ENCODE data around the gene TIMM29. TPM values are rescaled to one million over a fixed set of nuclear protein-coding genes. Genes with fewer than 3 reads are reported as not detected.

TIMM29 gene
- total RNA-seq, 1 experiment from 2014 or later = 34.7 TPM

- peak; percentile 46 for DNase-seq (ENCODE audit: low read depth)
Observed at GRCh38 chr19:10911579-10912363, 16.8 kb upstream of the TIMM29 start.

- DNase-seq (ENCODE audit: low read depth) = no peak
Observed at GRCh38 chr19:10912619-10913018, 16.0 kb upstream of the TIMM29 start.

GRCh38 chr19:10913716-10914340, 14.8 kb upstream of the TIMM29 start:
- DNase-seq (ENCODE audit: low read depth) = no peak

- peak; percentile 91 for DNase-seq (ENCODE audit: low read depth)
Observed at GRCh38 chr19:10915130-10916091, 13.2 kb upstream of the TIMM29 start.

- DNase-seq (ENCODE audit: low read depth) = no peak
Observed at GRCh38 chr19:10916602-10917001, 12.0 kb upstream of the TIMM29 start.

GRCh38 chr19:10918359-10918758, 10.3 kb upstream of the TIMM29 start:
- no peak for DNase-seq (ENCODE audit: low read depth)

GRCh38 chr19:10919352-10920287, 9.0 kb upstream of the TIMM29 start:
- no peak for DNase-seq (ENCODE audit: low read depth)

GRCh38 chr19:10920288-10920655, 8.3 kb upstream of the TIMM29 start:
- DNase-seq (ENCODE audit: low read depth) = no peak

GRCh38 chr19:10920781-10921180, 7.8 kb upstream of the TIMM29 start:
- DNase-seq (ENCODE audit: low read depth) = no peak

- no peak for DNase-seq (ENCODE audit: low read depth)
Observed at GRCh38 chr19:10921199-10921909, 7.3 kb upstream of the TIMM29 start.

- no peak for DNase-seq (ENCODE audit: low read depth)
Observed at GRCh38 chr19:10921910-10922637, 6.5 kb upstream of the TIMM29 start.

GRCh38 chr19:10922638-10923014, 6.0 kb upstream of the TIMM29 start:
- no peak for DNase-seq (ENCODE audit: low read depth)

GRCh38 chr19:10923260-10924112, 5.1 kb upstream of the TIMM29 start:
- no peak for DNase-seq (ENCODE audit: low read depth)

GRCh38 chr19:10924597-10924996, 4.0 kb upstream of the TIMM29 start:
- no peak for DNase-seq (ENCODE audit: low read depth)

GRCh38 chr19:10927730-10928562, 665 bp upstream of the TIMM29 start:
- DNase-seq (ENCODE audit: low read depth) = no peak

GRCh38 chr19:10929402-10929794, 787 bp downstream of the TIMM29 start:
- DNase-seq (ENCODE audit: low read depth) = no peak

GRCh38 chr19:10935371-10936059, 6.9 kb downstream of the TIMM29 start:
- no peak for DNase-seq (ENCODE audit: low read depth)

Data from LHCN-M2 (cell line).